PC-3 (cell line): ENCODE data around the gene NPLOC4. TPM values are rescaled to one million over a fixed set of nuclear protein-coding genes. Genes with fewer than 3 reads are reported as not detected.

ENCODE experiments used
- ATAC-seq: fragments of 200-7000 bp; cut with Tn5 transposase; 2 replicates; pipeline ENCODE4 v1.9.1; 2020; ENCODE audit warnings: mild to moderate bottlenecking, moderate library complexity
- BruUV-seq: library from RNA; stranded (reverse); fragments of 400-500 nt; replicated peaks from 2 replicates; lab custom pipeline; 2021; lab: Mats Ljungman, UMichigan
- CTCF ChIA-PET: fragments of 300-600 bp; sonication (Branson Sonifier 250); formaldehyde crosslinking; loops from one replicate; lab custom pipeline; 2022; ENCODE audit warnings: antibody characterized with exemption; lab: Charles Lee
- POLR2A ChIA-PET: fragments of 300-600 bp; sonication (Branson Sonifier 250); formaldehyde crosslinking; loops from one replicate; lab custom pipeline; 2022; ENCODE audit warnings: antibody characterized with exemption; ENCODE audit not compliant: unreplicated experiment; lab: Charles Lee
- DNase-seq: peaks from one replicate; pipeline ENCODE4 v3.0.0-alpha.2; 2015
- H2AFZ ChIP-seq: fragments of 300-600 bp; sonication (generic); 2 replicates; pipeline ENCODE4 v1.6.0; 2016; ENCODE audit warnings: antibody characterized with exemption, low read length
- H3F3A ChIP-seq: fragments of 300-600 bp; sonication (generic); one replicate; pipeline ENCODE4 v1.6.0; 2017; ENCODE audit warnings: antibody characterized with exemption, low read length, control low read depth, mild to moderate bottlenecking; ENCODE audit not compliant: unreplicated experiment
- H3K27ac ChIP-seq: fragments of 300-600 bp; sonication (generic); 2 replicates; pipeline ENCODE4 v1.5.1; 2016; ENCODE audit warnings: mild to moderate bottlenecking, low read length
- H3K27me3 ChIP-seq: fragments of 300-600 bp; sonication (generic); 2 replicates; pipeline ENCODE4 v1.6.1; 2016; ENCODE audit warnings: low read length, mixed read lengths
- H3K36me3 ChIP-seq: fragments of 300-600 bp; sonication (generic); 2 replicates; pipeline ENCODE4 v1.6.1; 2016; ENCODE audit warnings: low read depth, mixed run types, low read length, mixed read lengths
- H3K4me1 ChIP-seq: fragments of 300-600 bp; sonication (generic); 2 replicates; pipeline ENCODE4 v1.5.1; 2016; ENCODE audit warnings: low read length; ENCODE audit not compliant: insufficient read depth
- H3K4me2 ChIP-seq: fragments of 300-600 bp; sonication (generic); 2 replicates; pipeline ENCODE4 v1.6.0; 2016; ENCODE audit warnings: low read length
- H3K4me3 ChIP-seq: fragments of 300-600 bp; sonication (generic); 2 replicates; pipeline ENCODE4 v1.5.1; 2016; ENCODE audit warnings: mild to moderate bottlenecking, low read length, mixed read lengths
- H3K79me2 ChIP-seq: fragments of 300-600 bp; sonication (generic); 2 replicates; pipeline ENCODE4 v1.6.1; 2017; ENCODE audit warnings: low read length, mixed read lengths
- H3K9ac ChIP-seq: fragments of 300-600 bp; sonication (generic); 2 replicates; pipeline ENCODE4 v1.6.0; 2016; ENCODE audit warnings: mild to moderate bottlenecking, low read length
- H3K9me2 ChIP-seq: fragments of 300-600 bp; sonication (generic); replicated peaks from 2 replicates; pipeline ENCODE4 v1.6.1; 2016; ENCODE audit warnings: mixed run types, low read length, mixed read lengths
- H3K9me3 ChIP-seq: fragments of 300-600 bp; sonication (generic); 2 replicates; pipeline ENCODE4 v1.6.1; 2016; ENCODE audit warnings: low read length, mixed read lengths
- H4K20me1 ChIP-seq: fragments of 300-600 bp; sonication (generic); 2 replicates; pipeline ENCODE4 v1.6.1; 2016; ENCODE audit warnings: low read length, mixed read lengths
- EZH2 ChIP-seq: fragments of 300-600 bp; sonication (generic); IDR thresholded peaks from one replicate; pipeline ENCODE4 v1.6.1; 2017; ENCODE audit warnings: antibody characterized with exemption, mild to moderate bottlenecking, low read length; ENCODE audit not compliant: unreplicated experiment
- EZH2phosphoT487 ChIP-seq: fragments of 300-600 bp; sonication (generic); IDR thresholded peaks from 2 replicates; pipeline ENCODE4 v1.6.1; 2018; ENCODE audit warnings: mild to moderate bottlenecking, antibody characterized with exemption, low read length, borderline replicate concordance
- intact Hi-C: fragments of 100-400 bp; cut with micrococcal nuclease; formaldehyde crosslinking; loops from 2 replicates; pipeline ENCODE4 v1.9.0; 2023
- total RNA-seq: library from RNA; depleted of rRNA; stranded (reverse); fragments of >200 nt; gene quantifications from 2 replicates; pipeline ENCODE4 v1.2.3, GENCODE V29; 2014
- TF ChIP-seq, protein P1 (sequence below): fragments of 300-600 bp; sonication (generic); conservative IDR thresholded peaks from 2 replicates; pipeline ENCODE4 v1.5.1; 2017; ENCODE audit warnings: antibody characterized with exemption, low read depth, mild to moderate bottlenecking, low read length

Gene NPLOC4
- total RNA-seq, 1 experiment from 2014 or later: 109 TPM

DNA sequence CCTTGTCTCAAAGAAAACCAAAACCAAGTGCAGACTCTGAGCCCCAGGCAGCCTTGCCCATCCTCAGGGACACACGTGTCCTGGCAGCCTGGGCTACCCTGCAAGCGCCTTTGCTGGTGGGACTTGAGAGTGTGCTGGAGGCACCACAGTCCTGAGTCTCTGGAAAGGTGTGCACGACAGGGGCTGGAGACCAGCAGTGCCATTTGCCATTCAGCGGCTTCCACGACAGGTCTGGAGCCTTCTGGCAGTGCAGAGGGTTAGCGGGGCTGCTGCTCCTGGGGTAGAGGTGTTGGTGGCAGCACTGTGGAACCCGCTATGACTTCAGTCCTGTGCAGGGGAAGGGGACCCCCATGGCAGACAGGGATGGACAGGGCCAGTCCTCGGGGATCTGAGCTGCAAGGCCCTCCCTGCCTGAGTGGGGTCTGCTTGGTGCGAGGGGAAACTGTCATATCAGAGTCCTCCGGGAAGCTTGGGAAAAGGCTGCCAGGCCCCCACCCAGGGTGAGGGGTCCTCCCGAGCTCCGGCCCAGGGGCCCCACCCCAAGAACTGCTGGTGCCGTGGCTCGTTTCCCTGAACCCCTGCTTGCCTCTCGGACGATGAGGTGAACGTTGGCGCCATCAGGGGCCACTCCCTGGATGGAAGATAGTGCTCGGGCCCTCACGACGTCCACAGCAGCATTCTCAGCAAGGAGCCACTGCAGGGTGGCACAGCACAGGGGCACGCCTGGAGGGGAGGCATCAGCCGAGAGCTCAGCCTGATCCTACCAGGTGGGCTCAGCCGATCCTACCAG is 91.6 kb downstream of the NPLOC4 start:
- no peaks in the 10 kb centered on the region for H3K9me3 ChIP-seq
- BruUV-seq: no TSS peak
- ATAC-seq: no peak
- H3K36me3 ChIP-seq: peaks cover 4% of the 10 kb centered on the region; the same call in 1 of the 2 replicates
- H3K9me2 ChIP-seq: no peaks in the 10 kb centered on the region
- CTCF ChIA-PET: no interaction called here
- H3K9ac ChIP-seq: no peak overlapping the region
- no peak overlapping the region for H3K4me3 ChIP-seq
- no peak overlapping the region for H2AFZ ChIP-seq
- H3K27ac ChIP-seq: no peak overlapping the region
- H3K79me2 ChIP-seq: peaks cover 14% of the 10 kb centered on the region
- no peaks in the 10 kb centered on the region for H3K4me1 ChIP-seq
- DNase-seq: no peak
- no peaks in the 10 kb centered on the region for H3K27me3 ChIP-seq
- no peaks in the 10 kb centered on the region for H4K20me1 ChIP-seq
- no peaks in the 10 kb centered on the region for H3F3A ChIP-seq
- TF ChIP-seq, protein P1, sequence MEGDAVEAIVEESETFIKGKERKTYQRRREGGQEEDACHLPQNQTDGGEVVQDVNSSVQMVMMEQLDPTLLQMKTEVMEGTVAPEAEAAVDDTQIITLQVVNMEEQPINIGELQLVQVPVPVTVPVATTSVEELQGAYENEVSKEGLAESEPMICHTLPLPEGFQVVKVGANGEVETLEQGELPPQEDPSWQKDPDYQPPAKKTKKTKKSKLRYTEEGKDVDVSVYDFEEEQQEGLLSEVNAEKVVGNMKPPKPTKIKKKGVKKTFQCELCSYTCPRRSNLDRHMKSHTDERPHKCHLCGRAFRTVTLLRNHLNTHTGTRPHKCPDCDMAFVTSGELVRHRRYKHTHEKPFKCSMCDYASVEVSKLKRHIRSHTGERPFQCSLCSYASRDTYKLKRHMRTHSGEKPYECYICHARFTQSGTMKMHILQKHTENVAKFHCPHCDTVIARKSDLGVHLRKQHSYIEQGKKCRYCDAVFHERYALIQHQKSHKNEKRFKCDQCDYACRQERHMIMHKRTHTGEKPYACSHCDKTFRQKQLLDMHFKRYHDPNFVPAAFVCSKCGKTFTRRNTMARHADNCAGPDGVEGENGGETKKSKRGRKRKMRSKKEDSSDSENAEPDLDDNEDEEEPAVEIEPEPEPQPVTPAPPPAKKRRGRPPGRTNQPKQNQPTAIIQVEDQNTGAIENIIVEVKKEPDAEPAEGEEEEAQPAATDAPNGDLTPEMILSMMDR: no peak
- TF ChIP-seq EZH2: no peak
- H3K4me2 ChIP-seq: no peak overlapping the region
- POLR2A ChIA-PET: no interaction called here
- intact Hi-C loops: no loop called here

DNA sequence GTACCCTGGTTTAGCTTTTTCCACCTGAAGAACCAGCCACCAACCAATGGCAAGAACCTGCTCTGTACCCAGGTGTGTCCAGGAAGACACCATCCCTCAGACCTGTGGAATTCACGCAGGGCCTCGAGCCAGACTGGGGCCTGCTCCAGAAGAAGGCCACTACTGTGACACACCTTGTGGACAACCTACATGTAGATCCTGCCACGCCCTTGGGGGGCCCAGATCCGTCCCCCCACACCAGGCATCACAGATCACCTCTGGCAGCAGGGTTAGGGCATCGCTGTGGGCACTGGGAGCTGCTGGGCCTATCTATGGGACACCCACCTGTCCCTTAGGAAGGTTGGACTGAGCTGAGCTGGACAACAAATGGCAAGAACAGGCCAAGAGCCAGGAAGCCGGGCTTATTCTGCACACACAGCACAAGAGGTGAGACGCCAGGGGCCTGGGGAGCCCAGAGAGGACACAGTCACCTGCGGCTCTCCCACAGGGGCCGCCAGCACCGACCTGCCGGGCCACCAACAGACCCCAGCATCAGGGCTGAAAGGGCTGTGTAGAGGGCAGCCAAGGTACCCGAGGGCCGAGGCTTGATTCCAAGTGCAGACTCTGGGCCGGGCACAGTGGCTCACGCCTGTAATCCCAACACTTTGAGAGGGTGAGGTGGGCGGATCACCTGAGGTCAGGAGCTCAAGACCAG is 92.5 kb downstream of the NPLOC4 start:
- H3K9me2 ChIP-seq: no peaks in the 10 kb centered on the region
- BruUV-seq: no TSS peak
- no peaks in the 10 kb centered on the region for H3K27me3 ChIP-seq
- H3K4me2 ChIP-seq: no peak overlapping the region
- intact Hi-C loops: no loop called here
- TF ChIP-seq, protein P1: no peak
- TF ChIP-seq EZH2 (no peak), EZH2phosphoT487 (no peak)
- ATAC-seq (no peak), DNase-seq (no peak)
- ChIA-PET CTCF (no interaction called here), POLR2A (no interaction called here)
- peaks cover 4% of the 10 kb centered on the region; the same call in 1 of the 2 replicates for H3K36me3 ChIP-seq
- H4K20me1 ChIP-seq: no peaks in the 10 kb centered on the region
- H3K9ac ChIP-seq: no peak overlapping the region
- H3K9me3 ChIP-seq: no peaks in the 10 kb centered on the region
- peaks cover 4% of the 10 kb centered on the region; the same call in 1 of the 2 replicates for H3K79me2 ChIP-seq
- H3K4me1 ChIP-seq: no peaks in the 10 kb centered on the region
- no peak overlapping the region for H2AFZ ChIP-seq
- H3F3A ChIP-seq: no peaks in the 10 kb centered on the region
- H3K27ac ChIP-seq: no peak overlapping the region
- no peak overlapping the region for H3K4me3 ChIP-seq

DNA sequence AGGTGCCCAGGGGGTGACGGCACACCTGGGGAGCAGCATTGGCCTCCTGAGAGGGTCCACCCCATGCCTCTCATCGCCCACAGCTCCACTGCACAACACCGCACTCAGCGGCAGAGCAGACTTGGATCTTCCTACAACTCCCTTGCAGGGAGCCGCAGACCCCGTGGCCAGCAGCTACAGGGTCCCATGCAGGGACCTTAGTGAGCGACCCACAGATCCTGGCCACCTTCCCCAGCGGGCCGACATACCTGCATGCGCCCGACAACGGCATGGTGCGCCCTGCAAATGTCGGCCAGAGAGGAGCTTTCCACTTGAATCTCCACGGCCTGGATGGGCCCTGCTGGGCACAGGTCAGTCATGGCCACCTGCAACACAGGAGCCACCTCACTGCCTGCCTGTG is 93.2 kb downstream of the NPLOC4 start:
- ChIA-PET CTCF (no interaction called here), POLR2A (no interaction called here)
- no peak for TF ChIP-seq EZH2phosphoT487
- TF ChIP-seq, protein P1: no peak
- no peak for TF ChIP-seq EZH2
- BruUV-seq: no TSS peak
- H3K9ac ChIP-seq: no peak overlapping the region
- no peak overlapping the region for H3K4me3 ChIP-seq
- no peaks in the 10 kb centered on the region for H3K9me2 ChIP-seq
- H4K20me1 ChIP-seq: no peaks in the 10 kb centered on the region
- DNase-seq (no peak), ATAC-seq (no peak)
- H3F3A ChIP-seq: no peaks in the 10 kb centered on the region
- H2AFZ ChIP-seq: no peak overlapping the region
- H3K79me2 ChIP-seq: no peaks in the 10 kb centered on the region
- intact Hi-C loops: no loop called here
- H3K9me3 ChIP-seq: no peaks in the 10 kb centered on the region
- peaks cover 4% of the 10 kb centered on the region; the same call in 1 of the 2 replicates for H3K36me3 ChIP-seq
- no peak overlapping the region for H3K4me2 ChIP-seq
- no peaks in the 10 kb centered on the region for H3K27me3 ChIP-seq
- H3K4me1 ChIP-seq: no peaks in the 10 kb centered on the region
- no peak overlapping the region for H3K27ac ChIP-seq
